Adrenal gland (tissue), 5 donors: Measurements from ENCODE around the gene SOX3.

Experiments used
- POLR2A ChIP-seq, 2 donors: fragments of 450-650 bp; IDR thresholded peaks; one replicate each; pipeline ENCODE4 v1.6.1; 2017; ENCODE audit warnings: antibody characterized with exemption in 2 of 2, mild to moderate bottlenecking in 2 of 2, moderate library complexity in 1 of 2
- TF ChIP-seq, protein P1 (sequence below), 6 experiments: fragments of 450-650 bp in 4 of 6; fragments of 200-600 bp in 2 of 6; sonication (generic) in 1 of 6; IDR thresholded peaks; 1 replicate in 5 of 6; 2 replicates in 1 of 6; pipeline versions ENCODE4 v1.5.1 to v1.8.0; 2016 to 2021; ENCODE audit warnings: antibody characterized with exemption in 6 of 6, mild to moderate bottlenecking in 2 of 6, moderate library complexity in 1 of 6
- donor health status: DM: no; HTN: no; CAD: no.

DNA sequence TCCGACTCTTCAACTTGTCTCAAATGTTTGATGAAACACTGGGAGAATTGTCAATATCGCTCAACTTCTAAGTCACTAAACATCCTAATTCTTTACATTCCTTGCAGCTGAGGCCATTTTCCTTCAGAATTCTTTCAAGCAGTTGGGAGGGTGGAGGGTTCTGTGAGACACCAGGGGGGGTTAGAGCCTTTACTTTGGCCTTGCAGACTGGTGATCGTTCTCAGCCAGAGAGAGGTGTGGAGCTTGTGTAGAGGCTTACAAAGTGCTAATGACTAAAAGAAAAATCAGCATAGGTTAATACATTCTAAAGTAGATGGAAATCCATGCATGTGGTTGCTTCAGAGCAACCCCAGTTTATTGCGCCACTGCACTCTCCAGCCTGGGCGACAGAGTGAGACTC lies 21.3 kb upstream of the SOX3 start:
- TF ChIP-seq, protein P1, sequence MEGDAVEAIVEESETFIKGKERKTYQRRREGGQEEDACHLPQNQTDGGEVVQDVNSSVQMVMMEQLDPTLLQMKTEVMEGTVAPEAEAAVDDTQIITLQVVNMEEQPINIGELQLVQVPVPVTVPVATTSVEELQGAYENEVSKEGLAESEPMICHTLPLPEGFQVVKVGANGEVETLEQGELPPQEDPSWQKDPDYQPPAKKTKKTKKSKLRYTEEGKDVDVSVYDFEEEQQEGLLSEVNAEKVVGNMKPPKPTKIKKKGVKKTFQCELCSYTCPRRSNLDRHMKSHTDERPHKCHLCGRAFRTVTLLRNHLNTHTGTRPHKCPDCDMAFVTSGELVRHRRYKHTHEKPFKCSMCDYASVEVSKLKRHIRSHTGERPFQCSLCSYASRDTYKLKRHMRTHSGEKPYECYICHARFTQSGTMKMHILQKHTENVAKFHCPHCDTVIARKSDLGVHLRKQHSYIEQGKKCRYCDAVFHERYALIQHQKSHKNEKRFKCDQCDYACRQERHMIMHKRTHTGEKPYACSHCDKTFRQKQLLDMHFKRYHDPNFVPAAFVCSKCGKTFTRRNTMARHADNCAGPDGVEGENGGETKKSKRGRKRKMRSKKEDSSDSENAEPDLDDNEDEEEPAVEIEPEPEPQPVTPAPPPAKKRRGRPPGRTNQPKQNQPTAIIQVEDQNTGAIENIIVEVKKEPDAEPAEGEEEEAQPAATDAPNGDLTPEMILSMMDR (IDR thresholded peaks at IDR 0.05), result no peak
- no peak for TF ChIP-seq POLR2A (IDR thresholded peaks at IDR 0.05)
